NCI-H748 (cell line): ENCODE results near the gene VEGFB.
A peak's percentile ranks its signal among the peaks of the same experiment; 100 is the strongest.

Experiments used
- DNase-seq: peaks from one replicate; lab custom pipeline; 2025; ENCODE audit not compliant: unreplicated experiment; lab: John Stamatoyannopoulos, UW

Gene VEGFB, protein sequence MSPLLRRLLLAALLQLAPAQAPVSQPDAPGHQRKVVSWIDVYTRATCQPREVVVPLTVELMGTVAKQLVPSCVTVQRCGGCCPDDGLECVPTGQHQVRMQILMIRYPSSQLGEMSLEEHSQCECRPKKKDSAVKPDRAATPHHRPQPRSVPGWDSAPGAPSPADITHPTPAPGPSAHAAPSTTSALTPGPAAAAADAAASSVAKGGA

DNA sequence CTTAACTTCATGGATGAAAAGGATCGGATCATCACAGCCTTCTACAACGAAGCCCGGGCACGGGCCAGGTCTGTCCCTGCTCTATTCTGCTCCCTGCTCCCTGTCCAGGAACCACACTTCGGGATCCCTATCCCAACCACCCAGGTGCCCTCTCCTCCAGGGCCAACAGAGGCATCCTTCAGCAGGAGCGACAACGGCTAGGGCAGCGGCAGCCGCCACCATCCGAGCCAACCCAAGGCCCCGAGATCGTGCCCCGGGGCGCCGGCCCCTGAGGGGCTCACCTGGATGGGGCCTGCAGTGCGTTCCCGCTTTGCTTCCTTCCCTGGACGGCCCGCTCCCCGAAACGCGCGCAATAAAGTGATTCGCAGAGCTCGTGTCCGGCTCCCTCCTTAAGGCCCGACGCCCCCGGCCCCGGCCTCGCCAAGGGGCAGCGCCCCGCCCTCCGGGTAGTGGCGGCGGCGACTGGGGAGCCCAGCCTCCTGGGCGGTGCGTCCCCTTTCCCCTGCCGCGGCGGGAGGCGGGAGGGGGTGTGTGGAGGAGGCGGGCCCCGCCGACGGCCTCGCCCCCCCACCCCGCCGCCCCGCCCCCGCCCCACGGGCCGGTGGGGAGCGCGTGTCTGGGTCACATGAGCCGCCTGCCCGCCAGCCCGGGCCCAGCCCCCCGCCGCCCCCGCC, at the start of gene VEGFB:
TSS of gene VEGFB (plus strand) at position 672 of the 674 bp plus-strand sequence. CDS start 250 bp downstream, outside the sequence.
- DNase-seq: peak; percentile 80

DNA sequence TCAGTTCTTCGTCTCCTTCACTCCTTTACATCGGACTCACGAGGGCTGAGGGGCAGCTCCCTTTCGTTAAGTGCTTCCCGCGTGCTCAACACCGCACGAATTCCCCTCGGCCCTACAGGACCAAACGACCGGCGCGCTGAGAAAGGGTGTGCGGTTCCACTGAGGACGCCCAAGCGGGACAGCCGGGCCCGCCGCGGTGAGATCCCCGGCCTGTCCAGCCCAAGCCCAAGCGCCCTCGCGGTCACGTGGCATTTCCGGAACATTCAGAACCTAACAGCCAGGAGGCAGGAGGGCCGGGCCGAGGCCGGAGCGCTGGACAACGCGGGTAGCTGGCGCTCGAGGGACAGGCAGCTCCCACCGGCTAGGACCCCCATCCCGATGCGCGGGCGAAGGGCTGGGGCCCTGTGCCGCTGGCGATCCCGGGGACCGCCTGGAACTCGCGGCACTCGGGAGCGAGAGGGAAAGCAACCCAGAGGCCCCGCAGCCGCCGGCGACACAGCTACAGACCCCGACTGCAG, 49.1 kb upstream of the VEGFB start:
- DNase-seq: peak; percentile 84

DNA sequence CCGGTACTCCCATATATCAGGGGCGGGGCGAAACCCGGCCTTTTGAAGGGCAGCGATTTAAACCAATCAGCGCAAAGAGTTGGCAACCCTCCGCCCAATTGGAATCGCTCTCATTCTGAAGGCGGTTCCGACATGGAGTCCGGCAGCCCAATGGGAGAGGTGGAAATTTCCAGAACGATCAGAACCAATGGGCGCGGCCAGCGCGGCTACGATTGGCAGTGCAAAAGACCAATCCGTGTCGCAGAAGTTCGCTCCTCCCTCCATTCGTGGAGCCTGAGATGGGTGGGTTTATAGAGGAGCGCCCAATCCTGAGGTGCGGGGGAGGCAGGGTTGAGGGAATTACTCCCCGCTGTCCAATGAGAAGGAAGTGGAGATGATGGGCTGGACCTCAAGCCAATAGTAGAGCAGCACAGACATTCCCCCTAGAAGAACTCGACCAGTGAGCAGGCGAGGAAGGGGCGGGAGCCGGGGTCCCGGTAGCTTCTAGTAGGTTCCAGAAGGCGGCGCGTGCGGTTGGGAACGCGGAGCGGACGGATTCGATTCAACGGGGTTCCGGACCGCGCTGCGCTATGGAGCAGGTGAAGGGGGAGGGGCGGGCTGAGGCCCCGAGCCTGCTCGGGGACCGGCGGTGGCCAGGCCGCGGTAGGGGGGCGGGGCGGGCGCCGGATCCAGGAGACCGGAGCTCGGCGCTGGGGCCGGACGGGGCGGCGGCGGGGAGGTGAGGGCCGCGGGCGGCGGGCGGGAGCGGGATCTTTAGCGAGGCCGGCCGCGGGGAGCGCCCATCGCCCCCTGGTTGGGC, 48.5 kb upstream of the VEGFB start, which contains the start of gene STIP1:
TSS of gene STIP1 (plus strand) at position 479 of the 799 bp plus-strand sequence. CDS start at position 570, 91 bp downstream.
- DNase-seq: peak; percentile 100

DNA sequence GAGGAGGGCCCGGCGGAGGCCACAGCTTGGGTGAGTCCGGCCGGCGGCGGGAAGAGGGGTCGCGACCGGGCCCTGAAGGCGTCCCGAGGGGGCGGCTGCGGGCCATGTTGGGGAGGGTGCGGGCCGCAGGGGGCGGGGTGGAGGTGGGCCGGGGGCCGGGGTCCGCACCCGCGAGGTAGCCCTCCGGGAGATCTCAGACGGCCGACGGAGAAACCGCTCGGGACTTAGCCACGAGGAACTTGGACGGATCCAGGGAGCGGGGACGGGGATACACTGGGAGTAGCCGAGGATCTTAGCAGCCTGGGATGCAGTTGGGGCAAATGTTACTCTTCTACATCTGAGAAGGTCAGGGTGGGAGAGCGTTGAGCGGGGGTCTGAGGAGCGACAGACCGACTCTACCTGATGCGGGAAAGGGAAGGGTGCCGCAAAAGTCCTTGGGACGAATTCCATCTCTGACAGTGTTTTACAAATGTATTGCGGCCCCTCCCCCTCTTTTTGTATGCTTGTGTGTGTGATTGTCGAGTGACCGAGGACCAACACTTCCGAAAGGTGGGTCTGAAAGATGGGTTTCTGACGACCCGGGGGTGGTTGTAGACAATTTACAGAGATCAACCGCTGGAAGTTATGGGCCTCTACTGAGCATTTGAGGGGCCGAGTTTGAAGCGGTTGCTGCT, 47.8 kb upstream of the VEGFB start:
- peak; percentile 26 for DNase-seq

DNA sequence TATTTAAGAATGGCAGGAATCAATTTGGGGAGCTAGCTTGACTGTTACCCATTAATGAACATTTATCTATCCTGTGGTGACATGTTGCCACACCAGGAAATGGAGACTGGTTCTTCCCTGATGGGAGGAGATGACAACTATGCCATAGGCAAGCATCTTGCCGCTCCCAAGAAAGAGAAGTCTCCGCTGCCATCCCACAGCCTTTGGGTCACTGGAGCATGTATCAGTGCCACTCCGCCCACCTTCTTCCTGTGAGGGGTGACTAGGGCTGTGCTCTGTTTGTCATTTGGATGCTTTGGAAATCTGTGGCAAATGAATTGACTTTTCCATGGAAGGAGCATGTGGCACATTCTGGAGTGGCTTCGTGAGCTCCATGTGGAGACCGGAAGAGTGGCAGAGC, 42.0 kb upstream of the VEGFB start:
- DNase-seq: no peak

DNA sequence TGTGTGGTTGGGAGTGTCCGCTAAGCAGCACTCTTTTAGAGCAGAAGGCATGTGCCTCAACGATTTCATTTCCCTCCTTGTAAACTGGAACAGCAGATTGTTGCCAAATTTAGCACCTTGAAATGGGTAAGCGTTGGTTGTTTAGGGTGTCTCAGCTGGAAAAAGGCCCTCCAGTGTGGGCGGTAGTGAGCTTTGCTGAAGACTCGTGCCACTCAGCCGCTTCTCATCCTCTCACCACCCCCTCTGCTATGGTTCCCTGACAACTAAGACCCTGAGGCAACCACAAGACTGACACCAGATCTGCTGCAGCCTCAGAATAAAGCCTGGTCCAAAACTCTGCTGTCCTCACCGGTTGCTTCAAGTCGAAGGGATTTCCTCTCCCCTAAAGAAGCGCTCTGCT, 37.8 kb upstream of the VEGFB start:
- no peak for DNase-seq

DNA sequence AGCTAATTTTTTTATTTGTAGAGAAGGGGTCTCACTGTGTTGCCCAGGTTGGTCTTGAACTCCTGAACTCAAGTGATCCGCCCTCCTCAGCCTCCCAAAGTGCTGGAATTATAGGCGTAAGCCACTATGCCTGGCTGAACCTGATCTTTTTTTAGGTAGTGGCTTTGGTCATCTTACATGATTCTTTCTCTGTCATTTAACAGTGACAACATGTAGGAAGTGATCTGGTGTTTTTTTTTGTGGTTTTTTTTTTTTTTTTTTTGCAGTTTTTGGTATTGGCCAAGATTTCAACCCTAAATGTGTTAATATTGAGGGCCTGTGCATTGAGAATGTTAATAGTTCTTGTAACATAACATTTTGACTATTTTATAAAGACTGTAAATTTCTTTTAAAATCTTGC, 35.9 kb upstream of the VEGFB start:
- DNase-seq: no peak

DNA sequence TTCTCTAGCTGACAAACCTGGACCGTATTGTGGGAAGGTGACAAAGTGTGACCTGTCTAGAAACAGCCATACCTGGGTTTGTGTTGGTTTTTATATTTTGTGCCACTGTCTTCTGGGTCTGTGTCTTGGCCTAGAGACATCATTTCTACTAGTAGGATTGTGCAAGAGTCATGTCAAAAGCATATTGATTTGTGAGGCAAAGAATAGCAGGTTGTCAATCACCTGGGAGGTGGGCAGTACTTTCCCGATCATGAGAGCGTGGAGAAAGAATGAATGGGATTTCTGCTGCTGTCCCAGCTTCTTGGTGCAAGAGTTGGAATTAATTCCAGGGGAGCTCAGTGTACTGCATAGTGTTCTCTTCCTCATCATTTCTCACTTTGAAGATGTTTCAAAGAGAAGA, 32.8 kb upstream of the VEGFB start:
- DNase-seq: no peak

DNA sequence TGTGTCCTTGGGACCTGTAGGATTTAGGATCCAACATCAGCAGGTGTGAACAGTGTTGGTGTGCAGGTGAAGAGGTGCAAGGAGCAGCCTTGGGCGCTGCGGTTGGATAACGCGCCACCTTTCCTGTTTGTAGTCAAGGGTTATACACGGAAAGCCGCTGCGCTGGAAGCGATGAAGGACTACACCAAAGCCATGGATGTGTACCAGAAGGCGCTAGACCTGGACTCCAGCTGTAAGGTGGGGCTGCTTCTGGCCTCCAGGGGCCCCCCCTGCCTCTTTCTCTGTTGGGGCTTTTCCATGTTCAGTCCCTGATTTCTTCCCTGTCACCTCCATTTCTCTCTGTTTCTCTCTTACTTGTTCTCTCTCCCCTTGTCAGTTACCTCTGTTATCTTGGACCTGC, 31.4 kb upstream of the VEGFB start:
- no peak for DNase-seq

DNA sequence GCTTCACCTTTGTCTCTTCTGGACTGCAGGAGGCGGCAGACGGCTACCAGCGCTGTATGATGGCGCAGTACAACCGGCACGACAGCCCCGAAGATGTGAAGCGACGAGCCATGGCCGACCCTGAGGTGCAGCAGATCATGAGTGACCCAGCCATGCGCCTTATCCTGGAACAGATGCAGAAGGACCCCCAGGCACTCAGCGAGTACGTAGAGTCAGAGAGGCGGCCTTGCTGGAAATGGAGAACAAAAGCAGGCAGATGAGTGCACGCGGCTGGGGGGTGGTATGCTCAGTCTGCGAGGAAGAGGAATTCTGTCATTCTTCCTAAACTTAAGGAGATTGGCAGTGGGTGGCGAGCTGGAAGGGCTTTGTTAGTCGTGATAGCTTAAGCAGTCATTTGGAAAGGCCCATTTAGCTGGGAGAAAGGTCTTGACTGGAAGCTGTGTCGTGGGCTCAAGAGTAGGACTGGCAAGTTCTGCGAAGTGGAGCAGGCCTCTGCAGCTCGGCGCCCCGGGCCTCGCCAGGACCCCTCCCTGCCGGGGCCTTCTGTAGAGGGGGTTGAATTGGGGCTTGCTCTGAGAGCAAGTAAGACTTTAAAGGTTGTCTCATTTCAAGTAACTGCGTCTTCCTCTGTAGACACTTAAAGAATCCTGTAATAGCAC, 30.8 kb upstream of the VEGFB start:
- DNase-seq: no peak

DNA sequence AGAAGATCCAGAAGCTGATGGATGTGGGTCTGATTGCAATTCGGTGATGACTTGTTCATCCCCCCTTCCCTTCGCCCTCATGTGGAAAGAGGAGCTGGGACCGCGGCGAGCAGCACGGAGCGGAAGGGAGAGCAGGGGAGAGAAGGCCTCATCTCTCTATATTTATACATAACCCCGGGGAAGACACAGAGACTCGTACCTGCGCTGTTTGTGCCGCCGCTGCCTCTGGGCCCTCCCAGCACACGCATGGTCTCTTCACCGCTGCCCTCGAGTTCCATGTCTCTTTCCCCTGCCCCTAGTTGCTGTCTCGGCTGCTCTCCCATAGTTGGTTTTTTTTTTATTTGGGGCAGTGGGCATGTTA, 30.3 kb upstream of the VEGFB start:
- no peak for DNase-seq

DNA sequence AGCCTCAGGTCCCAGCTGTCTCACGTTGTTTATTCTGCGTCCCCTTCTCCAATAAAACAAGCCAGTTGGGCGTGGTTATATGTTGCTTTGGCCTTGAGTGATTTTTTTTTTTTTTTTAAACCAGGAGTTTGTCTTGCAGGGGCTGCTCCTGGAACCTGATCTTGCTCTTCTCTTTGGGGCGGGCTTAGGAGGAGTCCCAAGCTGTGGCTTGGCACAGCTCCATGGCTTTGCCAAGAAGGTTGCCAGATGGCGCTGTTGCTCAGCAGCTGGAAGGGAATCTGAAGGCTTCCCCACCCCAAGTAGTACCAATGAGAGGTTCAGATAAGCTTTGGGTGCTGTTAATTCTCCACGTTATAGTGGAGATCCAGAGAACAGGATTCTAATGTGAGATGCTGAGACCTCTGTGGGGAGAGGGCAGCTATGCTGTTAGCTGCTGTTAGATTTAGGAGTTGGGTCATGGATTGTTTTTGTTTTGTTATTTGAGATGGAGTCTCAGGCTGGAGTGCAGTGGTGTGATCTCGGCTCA, 29.9 kb upstream of the VEGFB start:
- peak; percentile 73 for DNase-seq

DNA sequence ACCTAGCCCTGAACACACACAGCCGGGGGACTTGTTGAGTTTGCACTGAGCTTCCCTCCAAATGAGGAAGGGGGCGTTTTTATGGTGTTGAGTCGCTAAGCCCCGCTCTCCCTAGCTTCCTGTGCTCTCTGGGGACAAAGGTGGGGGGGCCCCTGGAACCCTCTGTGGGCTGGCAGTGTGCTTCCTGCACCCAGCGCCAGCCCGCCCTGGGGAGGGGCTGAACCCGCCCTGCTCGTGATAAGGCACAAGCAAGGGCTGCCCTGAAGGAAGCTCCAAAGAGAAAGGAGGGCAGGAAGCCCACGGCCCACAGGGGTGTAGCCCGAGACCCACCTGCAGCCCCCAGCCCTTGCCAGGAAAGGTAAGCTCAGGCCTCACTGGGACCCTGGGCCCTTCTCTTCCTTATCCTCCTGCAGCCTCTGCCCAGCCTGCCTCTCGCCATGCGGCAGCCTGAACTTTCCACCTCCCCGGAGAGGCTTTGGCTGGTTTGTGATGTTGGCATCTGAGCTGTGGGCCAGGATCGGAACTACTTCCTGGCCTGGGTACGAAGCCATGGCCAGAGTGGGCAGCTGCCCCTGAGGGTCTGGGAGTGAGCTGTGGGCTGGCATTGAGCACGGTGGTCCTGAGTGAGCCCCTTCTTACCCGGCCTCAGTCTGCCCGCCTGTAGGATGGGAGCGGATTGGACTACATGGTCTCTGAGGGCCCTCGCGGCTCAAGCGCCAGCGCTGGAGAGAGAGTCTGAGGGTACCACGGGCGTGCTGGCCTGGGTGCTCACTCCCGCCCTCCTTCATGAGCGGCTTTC, 27.7 kb upstream of the VEGFB start, which contains the start of gene FERMT3:
TSS of gene FERMT3 (plus strand) at position 265 of the 799 bp plus-strand sequence. CDS start 644 bp downstream, outside the sequence.
- DNase-seq: no peak

DNA sequence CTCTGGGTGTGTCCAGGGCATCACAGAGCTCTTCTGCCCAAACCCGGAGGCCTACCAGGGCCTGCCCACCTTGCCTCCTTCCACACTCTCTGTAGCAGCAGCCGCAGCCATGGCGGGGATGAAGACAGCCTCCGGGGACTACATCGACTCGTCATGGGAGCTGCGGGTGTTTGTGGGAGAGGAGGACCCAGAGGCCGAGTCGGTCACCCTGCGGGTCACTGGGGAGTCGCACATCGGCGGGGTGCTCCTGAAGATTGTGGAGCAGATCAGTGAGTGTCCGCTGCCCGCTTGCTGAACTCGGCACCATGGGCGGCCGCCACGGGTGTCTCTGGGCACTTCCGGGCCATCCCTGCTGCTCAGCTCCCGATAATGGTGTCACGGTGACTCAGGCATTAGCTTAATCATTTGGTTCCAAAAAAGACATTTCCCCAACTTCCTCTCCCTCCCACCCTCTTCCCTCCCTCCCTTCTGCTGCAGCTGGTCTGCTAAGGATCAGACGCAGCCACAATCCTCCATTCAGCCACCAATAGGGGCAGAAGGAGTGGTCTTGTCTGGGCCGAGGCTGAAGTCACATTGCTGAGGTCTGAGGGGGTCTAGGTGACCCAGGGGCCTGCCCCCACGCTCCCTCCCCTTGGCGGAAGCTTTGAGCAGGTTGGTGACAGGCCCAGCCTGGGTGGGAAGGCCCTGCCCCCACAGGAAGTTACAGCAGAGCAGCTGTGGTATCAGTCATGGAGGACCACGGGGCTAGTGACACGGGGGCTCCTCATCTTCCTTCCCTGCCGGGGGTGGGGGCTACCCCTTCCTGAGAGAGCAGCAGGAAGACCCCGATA, 26.9 kb upstream of the VEGFB start:
- DNase-seq: no peak

DNA sequence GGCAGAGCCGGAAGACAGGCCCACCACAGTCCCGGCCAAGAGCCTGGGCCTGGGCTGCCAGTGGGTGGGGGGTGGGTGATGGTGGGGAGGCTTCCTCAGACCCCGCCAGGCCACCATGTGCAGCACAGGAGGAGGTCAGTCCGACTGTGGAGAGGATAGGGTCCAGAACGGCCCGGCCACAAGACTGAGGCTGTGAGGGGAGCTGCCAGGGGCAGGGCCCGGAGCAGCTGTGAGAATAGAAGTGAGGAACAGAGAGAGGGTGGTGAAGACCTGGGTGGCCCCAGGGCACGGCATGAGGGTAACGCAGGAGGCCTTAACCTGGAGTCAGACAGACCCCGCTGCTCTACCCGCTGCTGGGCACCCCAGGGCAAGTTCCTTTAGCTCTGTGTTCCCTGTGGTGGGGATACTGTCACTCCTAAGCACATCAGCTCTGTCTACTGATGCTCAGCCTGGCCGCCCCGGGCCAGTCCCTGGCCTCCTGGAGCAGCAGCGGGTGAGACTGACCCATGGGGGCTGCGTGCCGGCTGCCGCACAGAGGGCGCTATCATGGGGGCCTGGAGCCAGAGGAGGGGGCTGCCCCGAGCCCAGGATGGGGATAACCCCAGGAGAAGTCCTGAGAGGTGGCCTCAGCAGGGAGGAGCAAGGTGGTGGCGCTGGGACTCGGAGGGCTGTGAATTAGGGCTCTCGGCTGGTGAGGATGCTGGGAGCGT, 26.1 kb upstream of the VEGFB start:
- no peak for DNase-seq

DNA sequence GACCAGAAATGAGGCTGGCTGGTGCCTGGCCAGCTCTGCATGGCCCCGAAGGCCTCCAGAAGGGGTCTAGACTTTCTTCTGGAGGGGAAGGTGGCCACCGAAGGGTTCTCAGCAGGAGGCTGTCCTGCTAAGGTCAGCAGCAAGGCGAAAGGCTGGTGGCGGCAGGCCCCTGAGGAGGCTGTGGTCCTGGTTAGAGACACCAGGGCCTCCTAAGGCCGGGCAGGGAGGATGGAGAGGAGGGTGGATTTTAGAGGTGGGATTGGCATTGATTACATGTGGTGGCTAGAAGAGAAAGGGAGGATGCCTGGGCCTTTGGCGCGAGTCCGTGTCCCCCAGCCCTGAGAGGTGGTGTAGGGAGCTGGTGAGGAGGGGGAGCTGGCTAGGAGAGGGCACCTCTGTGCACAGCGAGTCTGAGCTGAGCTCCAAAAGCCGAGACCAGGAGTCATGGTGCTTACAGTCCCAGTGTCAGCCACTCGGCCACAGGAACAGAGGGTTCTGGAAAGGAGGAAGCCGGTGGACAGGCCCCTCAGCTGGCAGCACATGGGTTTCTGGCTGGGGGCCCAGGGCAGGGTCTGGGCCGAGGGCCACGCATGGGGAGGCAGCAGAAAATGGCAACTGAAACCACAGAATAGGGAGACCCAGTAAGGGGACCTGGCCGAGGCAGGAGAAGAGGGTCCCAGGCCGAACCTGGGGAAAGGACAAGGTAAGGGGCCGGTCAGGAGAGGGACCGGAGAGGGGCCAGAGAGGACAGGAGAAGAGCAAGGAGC, 25.4 kb upstream of the VEGFB start:
- DNase-seq: no peak

DNA sequence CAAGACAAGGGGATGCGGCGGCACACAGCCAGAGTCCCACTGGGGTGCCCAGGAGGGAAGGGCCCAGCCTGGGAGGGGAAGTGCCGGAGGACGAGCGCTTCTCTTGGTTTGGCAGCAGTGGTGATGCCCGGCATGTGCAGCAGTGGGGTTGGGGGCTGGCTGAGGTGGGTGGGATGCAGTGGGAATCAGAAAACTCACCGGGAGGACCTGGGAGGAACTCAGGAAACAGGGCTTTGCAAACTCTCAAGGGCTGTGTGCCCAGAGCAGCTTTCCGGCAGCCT, 24.9 kb upstream of the VEGFB start:
- DNase-seq: no peak
